GDM1 (cell line): ENCODE results near the gene NUDT17.

Experiments used
- DNase-seq: peaks from one replicate; lab custom pipeline; 2025; lab: John Stamatoyannopoulos, UW

Gene NUDT17

GRCh38 chr1:145891143-145891542 lies 45.7 kb downstream of the NUDT17 start:
- DNase-seq, result no peak

- peak; percentile 53 for DNase-seq
These were observed 46.4 kb downstream of the NUDT17 start for GRCh38 chr1:145891587-145892485.

GRCh38 chr1:145892486-145893087 lies 47.2 kb downstream of the NUDT17 start:
- DNase-seq, result no peak

GRCh38 chr1:145893306-145894055 lies 48.1 kb downstream of the NUDT17 start:
- no peak for DNase-seq

- DNase-seq, result no peak
These were observed 50.0 kb downstream of the NUDT17 start for GRCh38 chr1:145895471-145895870.

GRCh38 chr1:145897969-145898368 lies 52.5 kb downstream of the NUDT17 start:
- DNase-seq, result no peak
